Testis (tissue), 3 donors: Measurements from ENCODE around the gene PRUNE2. TPM values are rescaled to one million over a fixed set of nuclear protein-coding genes. Genes with fewer than 3 reads are reported as not detected.

ENCODE experiments used
- DNase-seq: peaks from one replicate; pipeline ENCODE4 v3.0.0-alpha.2; 2019
- H3K27ac ChIP-seq, 2 donors: fragments of 200-600 bp; sonication (generic); one replicate each; pipeline ENCODE4 v1.5.1; 2019
- H3K27me3 ChIP-seq: fragments of 200-600 bp; sonication (generic); one replicate; pipeline ENCODE4 v1.5.1; 2019
- H3K36me3 ChIP-seq: fragments of 200-600 bp; sonication (generic); one replicate; pipeline ENCODE4 v1.5.1; 2017; ENCODE audit warnings: low read depth; ENCODE audit errors: missing control alignments
- H3K4me1 ChIP-seq: fragments of 200-600 bp; sonication (generic); one replicate; pipeline ENCODE4 v1.5.1; 2019
- H3K4me3 ChIP-seq, 2 donors: fragments of 200-600 bp; sonication (generic); one replicate each; pipeline ENCODE4 v1.5.1; 2017 to 2019
- H3K9me3 ChIP-seq: fragments of 200-600 bp; sonication (generic); one replicate; pipeline ENCODE4 v1.5.1; 2017
- POLR2A ChIP-seq: fragments of 450-650 bp; IDR thresholded peaks from one replicate; pipeline ENCODE4 v1.6.1; 2017; ENCODE audit warnings: antibody characterized with exemption, mild to moderate bottlenecking, moderate library complexity
- WGBS, 2 donors: methylation state at CpG; one replicate each; pipeline ENCODE4 v1.1.5; 2018; 5-methylcytosine and 5-hydroxymethylcytosine counted together
- intact Hi-C: fragments of 100-400 bp; cut with DNase I; formaldehyde crosslinking; loops from one replicate; pipeline ENCODE4 v1.15.1; 2023; ENCODE audit warnings: low total_unique reads
- polyA plus RNA-seq: library from polyadenylated mRNA; stranded (reverse); fragments of 350-450 nt; fragmentation: Illumina TruSeq; extraction: RNeasy Lipid Tissue Mini Kit (QIAGEN cat#74804); gene quantifications from one replicate; pipeline ENCODE4 v1.2.3, GENCODE V29; 2014; ENCODE audit warnings: low read depth, low replicate concordance; ENCODE audit not compliant: insufficient read depth
- total RNA-seq, 2 donors: library from RNA; depleted of rRNA; stranded (reverse); fragments of >200 nt; gene quantifications; one replicate each; pipeline ENCODE4 v1.2.3, GENCODE V29; 2016
- TF ChIP-seq, protein P1 (sequence below), 3 experiments: fragments of 450-650 bp in 2 of 3; fragments of 200-600 bp in 1 of 3; sonication (generic) in 1 of 3; IDR thresholded peaks; one replicate each; pipeline ENCODE4 v1.5.1; 2016 to 2019; ENCODE audit warnings: antibody characterized with exemption in 3 of 3, mild to moderate bottlenecking in 2 of 3, moderate library complexity in 1 of 3

Gene PRUNE2
- total and polyA plus RNA-seq, 3 donors from 2014 or later: 15.8 to 19.3 (median 17.2) TPM

DNA sequence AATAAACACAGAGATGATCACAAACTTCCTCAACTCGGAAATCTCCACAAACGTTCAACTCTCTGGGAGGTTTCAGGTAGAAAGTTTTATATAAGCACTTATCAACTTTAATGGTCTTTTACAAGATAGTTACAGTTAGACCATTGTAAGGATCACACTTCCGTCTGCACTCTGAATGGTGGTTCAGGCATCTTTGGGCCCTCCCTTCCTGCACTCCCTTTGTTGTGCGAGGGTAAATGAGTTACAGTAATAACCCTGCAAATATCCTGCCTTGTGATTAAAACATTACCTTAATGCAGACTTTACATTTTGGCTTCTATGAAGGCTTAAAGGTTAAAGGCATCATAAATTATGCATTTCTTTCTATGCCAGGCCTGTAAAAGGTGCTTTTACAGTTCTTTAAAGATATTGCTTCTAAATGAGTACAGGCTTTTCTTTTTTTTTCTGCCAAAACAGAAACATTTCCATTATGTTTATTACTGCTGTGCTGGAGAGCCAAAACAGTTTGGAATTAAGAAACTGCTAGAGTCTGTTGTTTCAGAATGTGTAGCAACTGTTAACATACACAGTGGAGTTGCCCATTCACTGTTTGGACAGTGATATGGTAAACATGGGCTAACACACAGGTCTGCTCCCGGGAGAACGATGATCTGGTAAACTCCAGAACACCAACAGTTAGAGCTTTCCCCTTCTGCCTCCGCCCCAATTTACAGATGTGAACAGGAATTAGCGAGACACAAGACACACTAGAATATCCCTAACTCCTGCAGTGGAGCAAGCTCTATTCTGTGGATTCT, 1.1 kb downstream of the PRUNE2 start:
- intact Hi-C loops: no loop called here
- 39 to 41% methylated on average over 8 of the region's 8 CpGs for WGBS, 2 donors

DNA sequence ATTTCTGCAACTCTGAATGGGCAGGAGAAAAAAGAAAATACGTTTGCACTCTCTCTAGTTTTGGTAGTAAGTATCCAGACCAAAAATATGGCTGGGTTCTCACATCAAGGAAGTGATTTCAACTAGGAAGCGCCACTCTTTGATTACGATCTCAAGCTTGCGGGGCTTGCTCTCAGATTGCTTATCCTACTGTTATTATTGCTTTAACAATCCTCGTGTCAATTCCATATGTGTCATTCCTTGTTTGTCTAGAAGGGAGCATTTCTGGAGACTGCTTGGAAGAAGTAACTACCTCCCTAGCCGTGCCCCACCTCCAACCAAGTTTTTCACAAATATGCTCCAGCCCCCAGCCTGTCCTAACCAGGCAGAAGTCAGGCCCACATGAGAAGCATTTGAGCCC, 3.5 kb downstream of the PRUNE2 start:
- no peak overlapping the region for H3K4me3 ChIP-seq
- 66 to 73% methylated on average over 6 of the region's 6 CpGs for WGBS, 2 donors
- H3K27ac ChIP-seq: no peak overlapping the region

More for the DNA sequence above, 1.1 kb downstream of the PRUNE2 start:
- no peaks in the 10 kb centered on the region for H3K27me3 ChIP-seq
- DNase-seq: no peak
- TF ChIP-seq POLR2A: no peak
- TF ChIP-seq, protein P1, sequence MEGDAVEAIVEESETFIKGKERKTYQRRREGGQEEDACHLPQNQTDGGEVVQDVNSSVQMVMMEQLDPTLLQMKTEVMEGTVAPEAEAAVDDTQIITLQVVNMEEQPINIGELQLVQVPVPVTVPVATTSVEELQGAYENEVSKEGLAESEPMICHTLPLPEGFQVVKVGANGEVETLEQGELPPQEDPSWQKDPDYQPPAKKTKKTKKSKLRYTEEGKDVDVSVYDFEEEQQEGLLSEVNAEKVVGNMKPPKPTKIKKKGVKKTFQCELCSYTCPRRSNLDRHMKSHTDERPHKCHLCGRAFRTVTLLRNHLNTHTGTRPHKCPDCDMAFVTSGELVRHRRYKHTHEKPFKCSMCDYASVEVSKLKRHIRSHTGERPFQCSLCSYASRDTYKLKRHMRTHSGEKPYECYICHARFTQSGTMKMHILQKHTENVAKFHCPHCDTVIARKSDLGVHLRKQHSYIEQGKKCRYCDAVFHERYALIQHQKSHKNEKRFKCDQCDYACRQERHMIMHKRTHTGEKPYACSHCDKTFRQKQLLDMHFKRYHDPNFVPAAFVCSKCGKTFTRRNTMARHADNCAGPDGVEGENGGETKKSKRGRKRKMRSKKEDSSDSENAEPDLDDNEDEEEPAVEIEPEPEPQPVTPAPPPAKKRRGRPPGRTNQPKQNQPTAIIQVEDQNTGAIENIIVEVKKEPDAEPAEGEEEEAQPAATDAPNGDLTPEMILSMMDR (IDR thresholded peaks at IDR 0.05): no peak
- no peaks in the 10 kb centered on the region for H3K36me3 ChIP-seq
- H3K9me3 ChIP-seq: no peaks in the 10 kb centered on the region
- peaks cover 9% of the 10 kb centered on the region for H3K4me1 ChIP-seq
- peak overlapping the region in 1 of 2 donors; percentile 63 for H3K4me3 ChIP-seq
- no peak overlapping the region for H3K27ac ChIP-seq

DNA sequence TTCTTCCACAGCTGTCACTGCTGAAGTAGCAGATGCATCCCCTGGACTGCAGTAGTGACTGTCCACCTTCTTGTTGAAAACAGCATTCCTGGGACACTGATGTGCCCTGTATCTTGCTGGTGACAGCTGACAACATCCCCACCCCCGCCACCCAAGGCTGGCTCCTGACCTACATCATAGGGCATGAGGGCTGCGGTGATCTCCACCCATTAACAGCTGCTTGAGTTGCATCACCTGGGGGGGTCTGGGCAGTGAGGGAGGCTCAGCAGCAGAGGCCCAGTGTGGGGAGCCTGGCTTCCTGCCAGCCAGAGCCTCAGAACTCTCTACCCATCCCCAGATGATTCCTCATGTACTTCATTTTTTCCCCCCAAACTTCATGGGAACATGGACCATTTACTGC, 4.1 kb downstream of the PRUNE2 start:
- no peaks in the 10 kb centered on the region for H3K27me3 ChIP-seq
- H3K36me3 ChIP-seq: no peaks in the 10 kb centered on the region
- intact Hi-C loops: no loop called here
- H3K4me1 ChIP-seq: peaks cover 9% of the 10 kb centered on the region
- no peak overlapping the region for H3K4me3 ChIP-seq
- no peak for TF ChIP-seq POLR2A
- TF ChIP-seq, protein P1 (IDR thresholded peaks at IDR 0.05): no peak
- DNase-seq: no peak
- H3K9me3 ChIP-seq: no peaks in the 10 kb centered on the region
- no peak overlapping the region for H3K27ac ChIP-seq
- WGBS, 2 donors: 50 to 87% methylated on average over 1 to 2 of the region's 2 CpGs

More for the DNA sequence above, 3.5 kb downstream of the PRUNE2 start:
- Histone ChIP-seq H3K9me3 (no peaks in the 10 kb centered on the region), H3K36me3 (no peaks in the 10 kb centered on the region), H3K27me3 (no peaks in the 10 kb centered on the region), H3K4me1 (peaks cover 9% of the 10 kb centered on the region)
- intact Hi-C loops: no loop called here
- DNase-seq: no peak
- no peak for TF ChIP-seq POLR2A
- TF ChIP-seq, protein P1 (IDR thresholded peaks at IDR 0.05): no peak

DNA sequence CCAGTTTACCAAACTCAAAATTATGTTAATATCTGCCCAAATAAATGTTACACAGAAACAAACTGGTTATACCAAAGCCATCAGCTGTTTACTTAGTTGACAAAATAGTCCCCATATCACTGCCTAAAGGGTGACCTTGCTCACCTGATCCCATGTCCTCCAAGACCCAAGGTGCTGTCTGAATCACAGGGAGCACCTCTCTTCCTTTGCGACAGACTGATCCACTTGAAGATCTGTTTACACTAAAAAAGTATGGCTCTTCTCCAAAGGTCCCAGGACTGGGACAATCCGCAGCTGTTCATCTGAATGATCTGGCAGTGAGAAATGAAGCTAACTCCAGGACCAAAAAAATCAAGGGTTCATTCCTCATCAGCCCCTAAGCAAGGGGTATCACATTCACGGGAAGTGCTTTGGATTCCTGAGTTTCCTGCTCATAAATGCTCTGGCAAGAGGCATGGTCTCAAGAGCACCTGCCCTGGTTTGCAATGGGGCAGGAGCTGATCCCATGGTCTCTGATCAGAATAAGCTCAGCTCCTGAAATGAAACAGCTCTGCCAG, 5.0 kb downstream of the PRUNE2 start:
- Histone ChIP-seq H3K27me3 (no peaks in the 10 kb centered on the region), H3K4me3 (no peak overlapping the region), H3K36me3 (no peaks in the 10 kb centered on the region), H3K4me1 (peaks cover 8% of the 10 kb centered on the region), H3K27ac (no peak overlapping the region), H3K9me3 (no peaks in the 10 kb centered on the region)
- intact Hi-C loops: no loop called here
- DNase-seq: no peak
- TF ChIP-seq, protein P1 (IDR thresholded peaks at IDR 0.05): no peak
- no peak for TF ChIP-seq POLR2A
- 64 to 70% methylated on average over 3 of the region's 3 CpGs for WGBS, 2 donors
